Astrocyte (in vitro differentiated cells and primary cell): Measurements from ENCODE around the gene NUDT15. TPM values are rescaled to one million over a fixed set of nuclear protein-coding genes. Genes with fewer than 3 reads are reported as not detected.

Experiments used
- DNase-seq: peaks from one replicate; pipeline ENCODE4 v3.0.0-alpha.2; 2010; ENCODE audit warnings: low read depth
- FAIRE-seq: peaks from 2 replicates; lab custom pipeline; 2011; peaks lifted over from hg19 to GRCh38; lab: Jason Lieb, UNC
- H2AFZ ChIP-seq: 2 replicates; pipeline ENCODE4 v1.6.0; 2012; ENCODE audit warnings: low read depth, low read length, inconsistent platforms
- H3K27ac ChIP-seq: 2 replicates; pipeline ENCODE4 v1.5.1; 2011; ENCODE audit warnings: low read depth, low read length, inconsistent platforms
- H3K27me3 ChIP-seq: 2 replicates; pipeline ENCODE4 v1.6.0; 2011; ENCODE audit warnings: low read length, inconsistent platforms; ENCODE audit not compliant: insufficient read depth
- H3K36me3 ChIP-seq: 2 replicates; pipeline ENCODE4 v1.5.1; 2011; ENCODE audit warnings: low read length, inconsistent platforms; ENCODE audit not compliant: insufficient read depth
- H3K4me1 ChIP-seq: 2 replicates; pipeline ENCODE4 v1.5.1; 2011; ENCODE audit warnings: low read length, inconsistent platforms; ENCODE audit not compliant: insufficient read depth
- H3K4me2 ChIP-seq: 2 replicates; pipeline ENCODE4 v1.6.0; 2012; ENCODE audit warnings: low read length, inconsistent platforms
- H3K4me3 ChIP-seq: 2 replicates; pipeline ENCODE4 v1.5.1; 2011; ENCODE audit warnings: low read depth, mild to moderate bottlenecking, low read length, inconsistent platforms; ENCODE audit not compliant: insufficient read depth
- H3K79me2 ChIP-seq: 2 replicates; pipeline ENCODE4 v1.6.0; 2012; ENCODE audit warnings: mild to moderate bottlenecking, low read length, inconsistent platforms; ENCODE audit not compliant: insufficient read depth
- H3K9ac ChIP-seq: 2 replicates; pipeline ENCODE4 v1.6.0; 2012; ENCODE audit warnings: mild to moderate bottlenecking, low read length, inconsistent platforms
- H3K9me3 ChIP-seq: 2 replicates; pipeline ENCODE4 v1.5.1; 2012; ENCODE audit warnings: low read depth, mild to moderate bottlenecking, low read length, inconsistent platforms; ENCODE audit not compliant: insufficient read depth
- H4K20me1 ChIP-seq: 2 replicates; pipeline ENCODE4 v1.6.0; 2012; ENCODE audit warnings: low read length, inconsistent platforms; ENCODE audit not compliant: insufficient read depth
- H3K27ac Mint-ChIP-seq: one replicate; pipeline ENCODE4 v1.8.0; 2021; ENCODE audit warnings: mild to moderate bottlenecking, mixed read lengths; ENCODE audit not compliant: unreplicated experiment
- H3K27me3 Mint-ChIP-seq: one replicate; pipeline ENCODE4 v1.8.0; 2021; ENCODE audit warnings: low read depth, mixed read lengths; ENCODE audit not compliant: unreplicated experiment
- H3K36me3 Mint-ChIP-seq: one replicate; pipeline ENCODE4 v1.8.0; 2021; ENCODE audit warnings: low read depth, mixed read lengths; ENCODE audit not compliant: unreplicated experiment
- H3K4me1 Mint-ChIP-seq: one replicate; pipeline ENCODE4 v1.8.0; 2021; ENCODE audit warnings: low read depth, mixed read lengths; ENCODE audit not compliant: unreplicated experiment
- H3K4me3 Mint-ChIP-seq: one replicate; pipeline ENCODE4 v1.8.0; 2021; ENCODE audit warnings: mild to moderate bottlenecking, moderate library complexity, mixed read lengths; ENCODE audit not compliant: unreplicated experiment
- H3K9me3 Mint-ChIP-seq: one replicate; pipeline ENCODE4 v1.8.0; 2021; ENCODE audit warnings: mild to moderate bottlenecking, mixed read lengths; ENCODE audit not compliant: unreplicated experiment
- CTCF ChIP-seq: IDR thresholded peaks from 2 replicates; pipeline ENCODE4 v1.5.1; 2011; ENCODE audit warnings: low read depth, mild to moderate bottlenecking, inconsistent platforms, low read length, moderate library complexity; ENCODE audit not compliant: insufficient read depth
- EZH2 ChIP-seq: IDR thresholded peaks from 2 replicates; pipeline ENCODE4 v1.6.1; 2012; ENCODE audit warnings: mild to moderate bottlenecking, low read length, inconsistent platforms; ENCODE audit not compliant: insufficient read depth
- total RNA-seq: library from RNA; stranded (reverse); gene quantifications from 2 replicates; pipeline ENCODE4 v1.2.1, GENCODE V29; 2021

The NUDT15 gene
- total RNA-seq, 1 donor from 2014 or later = 15.2 TPM

DNA sequence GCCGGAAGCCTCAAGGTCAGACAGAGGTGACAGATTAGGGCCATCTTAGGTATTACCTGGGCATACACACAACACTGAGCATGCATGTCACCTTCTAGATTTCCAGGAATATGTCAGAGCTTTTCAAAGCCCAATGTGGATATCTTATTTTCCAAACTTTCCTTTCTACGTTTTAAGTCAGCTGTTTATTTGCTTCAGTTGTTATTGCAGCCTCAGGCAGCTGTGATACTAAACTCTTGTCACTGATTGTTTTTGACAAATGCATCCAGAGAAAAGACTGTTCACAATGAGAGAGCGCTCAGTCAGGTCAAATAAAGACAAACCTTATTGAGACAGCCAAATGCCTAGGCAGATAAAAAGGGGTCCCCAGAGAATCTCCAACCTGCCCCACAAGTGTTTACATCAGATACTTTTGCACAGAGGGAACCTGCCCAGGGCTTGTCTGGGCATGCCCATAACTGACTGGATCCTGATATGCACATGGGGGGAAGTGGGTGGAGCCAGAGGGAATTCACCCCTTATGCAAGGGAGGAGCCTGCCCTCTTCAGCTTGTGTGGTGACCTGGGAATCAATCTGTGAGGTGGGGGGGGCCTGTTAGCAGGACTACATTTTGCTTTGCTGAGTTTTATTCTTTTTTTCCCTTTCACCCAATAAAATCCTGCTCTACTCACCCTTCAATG is 28.9 kb downstream of the NUDT15 start:
- H3K27ac Mint-ChIP-seq = peak overlapping the region; percentile 87
- FAIRE-seq (no peak), DNase-seq (peak; percentile 12)
- peaks cover 20% of the 10 kb centered on the region for H3K36me3 ChIP-seq
- H3K27me3 ChIP-seq = no peaks in the 10 kb centered on the region
- H3K4me3 Mint-ChIP-seq = no peak overlapping the region
- no peak overlapping the region for H3K4me2 ChIP-seq
- no peak for TF ChIP-seq EZH2
- TF ChIP-seq CTCF = no peak
- no peak overlapping the region for H2AFZ ChIP-seq
- no peak overlapping the region for H3K4me3 ChIP-seq
- no peaks in the 10 kb centered on the region for H3K27me3 Mint-ChIP-seq
- no peak overlapping the region for H3K27ac ChIP-seq
- peaks cover 27% of the 10 kb centered on the region for H3K9me3 Mint-ChIP-seq
- H3K9ac ChIP-seq = no peak overlapping the region
- H3K79me2 ChIP-seq = no peaks in the 10 kb centered on the region
- peaks cover 54% of the 10 kb centered on the region for H3K36me3 Mint-ChIP-seq
- H3K4me1 Mint-ChIP-seq = peaks cover 9% of the 10 kb centered on the region
- H3K9me3 ChIP-seq = peaks cover 15% of the 10 kb centered on the region
- H4K20me1 ChIP-seq = no peaks in the 10 kb centered on the region
- no peaks in the 10 kb centered on the region for H3K4me1 ChIP-seq

DNA sequence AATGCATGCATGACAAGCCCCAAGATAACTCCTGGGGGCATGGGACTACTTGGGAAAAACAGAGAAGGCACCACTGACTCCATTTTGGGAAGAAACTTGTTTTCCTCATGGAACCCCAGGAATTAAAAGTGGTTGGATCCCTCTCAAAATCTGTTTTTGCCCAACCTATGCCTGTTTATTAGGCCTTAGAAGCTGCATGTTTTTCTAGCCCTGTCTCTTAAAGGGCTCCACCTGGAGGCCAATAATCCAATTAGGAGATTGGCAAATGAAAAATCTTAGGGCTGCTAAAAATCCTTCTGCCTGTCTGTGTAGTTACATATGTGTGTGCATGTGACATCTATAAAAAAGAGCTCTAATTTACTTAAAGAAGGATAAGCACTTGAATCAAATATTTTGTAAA is 30.5 kb downstream of the NUDT15 start:
- Histone ChIP-seq H3K9me3 (peaks cover 24% of the 10 kb centered on the region), H3K36me3 (peaks cover 24% of the 10 kb centered on the region), H3K4me1 (no peaks in the 10 kb centered on the region), H4K20me1 (no peaks in the 10 kb centered on the region), H3K27ac (no peak overlapping the region), H3K9ac (no peak overlapping the region), H3K4me2 (no peak overlapping the region), H3K4me3 (no peak overlapping the region), H3K79me2 (no peaks in the 10 kb centered on the region), H2AFZ (no peak overlapping the region), H3K27me3 (no peaks in the 10 kb centered on the region)
- DNase-seq = no peak
- Mint-ChIP-seq H3K36me3 (peaks cover 68% of the 10 kb centered on the region), H3K4me1 (peaks cover 5% of the 10 kb centered on the region), H3K27ac (no peak overlapping the region), H3K4me3 (no peak overlapping the region), H3K9me3 (peaks cover 38% of the 10 kb centered on the region), H3K27me3 (no peaks in the 10 kb centered on the region)
- no peak for FAIRE-seq
- no peak for TF ChIP-seq CTCF

DNA sequence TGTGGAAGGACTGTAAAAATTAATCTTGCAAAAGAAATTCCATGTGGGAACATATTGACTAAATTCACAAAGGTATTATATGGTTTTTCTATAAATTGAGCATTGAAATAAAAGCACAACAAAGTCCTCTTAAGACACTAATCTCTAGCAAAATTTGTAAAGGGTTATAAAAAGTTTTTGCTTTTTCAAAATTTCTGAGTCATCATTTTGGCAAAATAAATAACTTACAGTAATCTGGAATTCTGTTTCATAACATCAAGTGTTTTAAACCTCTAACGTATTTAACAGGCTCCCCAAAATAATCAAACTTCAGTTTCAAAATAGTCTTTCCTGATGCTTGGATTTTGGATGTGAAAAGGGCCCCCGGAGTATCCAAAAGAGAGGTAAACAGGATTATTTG is 31.4 kb downstream of the NUDT15 start:
- Histone ChIP-seq H3K4me1 (no peaks in the 10 kb centered on the region), H3K27me3 (no peaks in the 10 kb centered on the region), H3K9me3 (peaks cover 24% of the 10 kb centered on the region), H3K4me2 (no peak overlapping the region), H3K4me3 (no peak overlapping the region), H3K79me2 (no peaks in the 10 kb centered on the region), H3K36me3 (peaks cover 24% of the 10 kb centered on the region), H2AFZ (no peak overlapping the region), H3K9ac (no peak overlapping the region), H3K27ac (no peak overlapping the region), H4K20me1 (no peaks in the 10 kb centered on the region)
- H3K36me3 Mint-ChIP-seq = peaks cover 70% of the 10 kb centered on the region
- TF ChIP-seq CTCF (no peak), EZH2 (no peak)
- H3K4me1 Mint-ChIP-seq = peaks cover 5% of the 10 kb centered on the region
- FAIRE-seq = no peak
- no peaks in the 10 kb centered on the region for H3K27me3 Mint-ChIP-seq
- DNase-seq = no peak
- H3K9me3 Mint-ChIP-seq = peaks cover 38% of the 10 kb centered on the region
- no peak overlapping the region for H3K27ac Mint-ChIP-seq
- H3K4me3 Mint-ChIP-seq = no peak overlapping the region
